ENCODE results near the gene SRP14.
"Not testable (repeated sequence)": the region's sequence is repeated elsewhere in the genome, so short reads cannot be mapped to it uniquely, and the experiment has no call there.

The SRP14 gene

GRCh38 chr15:40035182-40035581 is 3.8 kb downstream of the SRP14 start:
- in situ Hi-C loops (cut with MboI; ENCODE audit: low pct_unique_long_range_greater_than_20kb, low sequenced_read_pairs); DNase-seq: not testable (repeated sequence)

DNA sequence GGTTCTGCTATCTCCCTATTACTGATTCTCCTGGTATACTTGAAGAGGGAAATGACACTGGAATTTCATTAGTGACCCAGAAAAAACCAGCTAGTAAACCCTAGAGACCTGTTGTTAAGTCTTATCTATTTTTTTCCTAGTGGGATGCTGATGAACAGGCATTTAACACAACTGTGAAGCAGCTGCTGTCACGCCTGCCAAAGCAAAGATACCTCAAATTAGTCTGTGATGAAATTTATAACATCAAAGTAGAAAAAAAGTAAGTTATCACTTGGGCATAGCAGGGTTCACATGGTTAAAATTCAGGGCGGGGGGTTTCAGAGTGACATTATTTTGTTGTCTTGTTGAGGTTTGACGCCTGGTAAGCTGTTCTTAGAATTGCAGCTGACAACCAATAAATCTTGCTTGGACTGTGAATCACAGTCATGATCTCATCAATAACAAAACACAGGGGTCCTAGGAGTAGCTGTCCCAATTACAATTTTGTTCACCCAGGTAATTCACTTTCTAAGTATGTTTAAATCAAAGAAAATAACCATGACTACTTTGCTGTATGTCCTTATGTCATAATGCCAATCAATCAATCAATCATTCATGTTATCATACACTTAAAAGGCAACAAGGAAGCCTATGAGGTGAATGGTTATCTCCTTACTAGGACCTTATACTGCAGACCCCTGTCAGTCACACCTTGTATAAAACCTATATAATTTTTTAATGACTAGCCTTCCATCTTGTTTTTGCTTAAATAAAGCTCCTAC is 4.6 kb downstream of the SRP14 start:
- no peak for DNase-seq
- in situ Hi-C loops (cut with MboI; ENCODE audit: low pct_unique_long_range_greater_than_20kb, low sequenced_read_pairs): no loop called here

GRCh38 chr15:40032125-40032839 is 6.7 kb downstream of the SRP14 start:
- no peak for DNase-seq
- in situ Hi-C loops (cut with MboI; ENCODE audit: low pct_unique_long_range_greater_than_20kb, low sequenced_read_pairs): no loop called here

- no peak for DNase-seq
- in situ Hi-C loops (cut with MboI; ENCODE audit: low pct_unique_long_range_greater_than_20kb, low sequenced_read_pairs): no loop called here
These were observed 7.7 kb downstream of the SRP14 start for GRCh38 chr15:40031300-40031699.

DNA sequence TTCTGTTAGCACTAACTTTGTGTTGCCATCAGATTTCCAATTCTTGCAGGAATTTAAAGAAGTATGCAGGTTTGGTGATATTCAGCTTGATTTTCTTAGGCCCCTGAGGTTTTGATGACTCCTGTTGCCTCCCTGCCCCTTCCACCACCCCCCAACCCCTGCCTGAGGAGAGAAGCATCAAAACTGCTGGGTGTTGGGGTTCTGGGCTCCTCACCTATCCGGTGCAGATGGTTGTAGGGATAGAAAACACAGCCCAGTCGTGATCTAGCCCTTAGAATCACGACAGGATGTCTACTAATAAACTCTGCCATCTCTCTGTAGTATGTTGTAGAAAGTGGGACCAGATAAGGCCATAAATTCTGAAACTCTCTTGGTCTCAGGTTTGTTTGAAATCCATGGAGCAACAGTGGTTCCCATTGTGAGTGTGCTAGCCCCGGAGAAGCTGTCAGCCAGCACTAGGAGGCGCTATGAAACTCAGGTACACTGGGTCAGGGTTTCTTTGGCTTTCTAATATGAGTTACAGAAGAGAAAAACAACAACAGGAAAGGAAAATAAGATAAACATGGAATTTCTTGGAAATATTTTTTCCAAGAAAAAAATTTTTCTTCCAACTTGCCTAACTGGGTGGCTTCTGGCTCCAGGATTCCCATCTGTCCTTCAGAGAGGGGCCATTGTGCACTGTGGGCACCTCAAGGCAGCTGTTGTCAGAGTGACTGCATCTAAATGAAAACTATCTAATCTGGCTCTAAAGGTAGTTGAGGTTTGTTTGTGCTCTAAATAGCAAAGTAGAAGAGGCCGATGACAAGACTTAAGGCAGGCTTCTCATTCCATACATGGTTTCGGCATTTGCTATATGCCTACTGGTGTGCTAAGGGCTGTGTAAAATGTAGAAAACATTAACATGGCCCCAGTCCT is 8.7 kb downstream of the SRP14 start:
- DNase-seq: peak; percentile 58
- in situ Hi-C loops (cut with MboI; ENCODE audit: low pct_unique_long_range_greater_than_20kb, low sequenced_read_pairs): no loop called here

GRCh38 chr15:40028853-40029252 is 10.1 kb downstream of the SRP14 start:
- DNase-seq: no peak
- in situ Hi-C loops (cut with MboI; ENCODE audit: low pct_unique_long_range_greater_than_20kb, low sequenced_read_pairs): no loop called here

DNA sequence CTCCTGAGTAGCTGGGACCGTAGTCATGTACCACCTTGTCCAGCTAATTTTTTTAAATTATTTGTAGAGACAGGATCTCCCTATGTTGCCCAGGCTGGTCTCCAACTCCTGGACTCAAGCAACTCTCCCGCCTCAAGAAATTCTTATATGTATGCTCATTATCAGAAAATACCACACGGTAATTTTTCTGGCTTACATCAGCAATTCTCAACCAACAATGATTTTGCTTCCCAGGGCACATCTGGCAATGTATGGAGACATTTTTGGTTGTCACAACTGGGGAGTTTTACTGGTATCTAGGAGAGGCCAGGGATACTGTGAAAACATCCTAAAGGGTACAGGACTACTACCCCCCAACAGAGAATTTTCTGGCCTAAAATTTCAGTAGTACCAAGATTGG is 10.8 kb downstream of the SRP14 start:
- in situ Hi-C loops (cut with MboI; ENCODE audit: low pct_unique_long_range_greater_than_20kb, low sequenced_read_pairs): no loop called here
- DNase-seq: no peak

GRCh38 chr15:40016224-40016865 is 22.6 kb downstream of the SRP14 start:
- DNase-seq: no peak
- in situ Hi-C loops (cut with MboI; ENCODE audit: low pct_unique_long_range_greater_than_20kb, low sequenced_read_pairs): no loop called here

- DNase-seq: no peak
- in situ Hi-C loops (cut with MboI; ENCODE audit: low pct_unique_long_range_greater_than_20kb, low sequenced_read_pairs): no loop called here
These were observed 24.6 kb downstream of the SRP14 start for GRCh38 chr15:40014390-40014789.

DNA sequence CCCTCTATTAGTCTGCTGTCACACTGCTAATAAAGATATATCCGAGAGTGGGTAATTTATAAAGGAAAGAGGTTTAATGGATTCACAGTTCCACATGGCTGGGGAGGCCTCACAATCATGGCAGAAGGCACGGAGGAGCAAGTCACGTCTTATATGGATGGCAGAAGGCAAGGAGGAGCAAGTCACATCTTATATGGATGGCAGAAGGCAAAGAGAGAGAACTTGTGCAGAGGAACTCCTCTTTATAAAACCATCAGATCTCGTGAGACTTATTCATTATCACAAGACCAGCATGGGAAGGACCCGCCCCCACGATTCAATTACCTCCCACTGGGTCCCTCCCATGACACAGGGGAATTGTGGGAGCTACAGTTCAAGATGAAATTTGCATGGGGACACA is 25.6 kb downstream of the SRP14 start:
- DNase-seq; in situ Hi-C loops (cut with MboI; ENCODE audit: low pct_unique_long_range_greater_than_20kb, low sequenced_read_pairs): not testable (repeated sequence)

DNA sequence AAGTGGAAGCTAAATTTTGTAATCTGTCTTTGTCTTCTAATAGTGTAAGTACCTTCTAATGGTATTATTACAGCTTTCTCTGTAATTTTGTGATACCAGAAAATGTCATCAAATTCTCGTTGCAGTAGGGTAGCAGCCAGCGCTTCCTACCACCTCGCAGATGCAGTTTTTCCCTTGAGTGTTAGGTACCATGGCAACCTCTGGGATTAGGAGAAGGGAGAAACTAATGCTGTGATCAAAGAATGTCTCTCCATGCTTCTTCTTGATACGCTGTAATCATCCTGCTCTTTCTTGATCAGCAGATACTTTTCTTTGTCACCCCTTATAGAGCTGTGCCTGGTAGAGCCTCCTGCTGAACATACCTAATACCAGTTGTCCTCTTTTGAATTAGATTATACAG is 27.7 kb downstream of the SRP14 start:
- in situ Hi-C loops (cut with MboI; ENCODE audit: low pct_unique_long_range_greater_than_20kb, low sequenced_read_pairs): no loop called here
- no peak for DNase-seq

DNA sequence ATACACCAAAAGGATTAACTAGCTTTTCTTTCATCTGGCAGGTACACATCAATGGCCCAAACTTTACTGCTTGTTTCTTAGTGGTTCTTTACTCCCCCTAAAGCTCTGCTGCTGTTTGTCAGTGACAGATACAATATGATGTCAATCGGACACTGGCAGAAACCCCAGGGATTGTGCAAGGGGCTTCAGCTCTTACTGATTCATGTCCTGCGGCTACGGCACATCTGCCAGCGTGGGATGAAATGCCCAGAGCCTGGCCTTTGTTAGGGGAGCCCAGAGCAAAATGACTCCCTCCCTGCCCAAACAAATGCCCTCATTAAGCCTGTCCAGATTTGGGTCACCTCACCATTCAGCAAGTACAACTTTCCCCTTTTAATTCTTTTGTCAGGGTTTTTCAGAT is 28.3 kb downstream of the SRP14 start:
- in situ Hi-C loops (cut with MboI; ENCODE audit: low pct_unique_long_range_greater_than_20kb, low sequenced_read_pairs): no loop called here
- DNase-seq: no peak

- in situ Hi-C loops (cut with MboI; ENCODE audit: low pct_unique_long_range_greater_than_20kb, low sequenced_read_pairs): no loop called here
- peak; percentile 10 for DNase-seq
These were observed 30.8 kb downstream of the SRP14 start for GRCh38 chr15:40008061-40008765.

DNA sequence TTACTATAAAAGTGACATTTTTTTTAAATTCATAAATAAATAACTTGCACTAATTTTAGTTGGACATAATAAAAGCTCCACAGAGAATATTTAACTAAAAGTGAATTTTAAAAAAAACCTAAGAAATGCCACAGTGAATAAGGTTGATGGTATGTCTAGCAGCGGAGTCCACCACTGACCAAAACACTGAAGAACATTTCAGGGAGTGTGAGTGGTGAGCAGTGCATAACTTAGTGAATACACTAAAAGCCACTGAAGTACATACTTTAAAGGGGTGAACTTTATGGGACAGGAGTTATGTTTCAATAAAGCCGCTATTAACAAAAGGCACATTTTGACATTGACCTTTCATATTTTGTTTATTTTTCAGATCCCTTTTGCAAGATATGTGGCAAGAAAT is 32.3 kb downstream of the SRP14 start:
- DNase-seq: no peak
- in situ Hi-C loops (cut with MboI; ENCODE audit: low pct_unique_long_range_greater_than_20kb, low sequenced_read_pairs): no loop called here

GRCh38 chr15:40006003-40006402 is 33.0 kb downstream of the SRP14 start:
- no peak for DNase-seq
- in situ Hi-C loops (cut with MboI; ENCODE audit: low pct_unique_long_range_greater_than_20kb, low sequenced_read_pairs): no loop called here

DNA sequence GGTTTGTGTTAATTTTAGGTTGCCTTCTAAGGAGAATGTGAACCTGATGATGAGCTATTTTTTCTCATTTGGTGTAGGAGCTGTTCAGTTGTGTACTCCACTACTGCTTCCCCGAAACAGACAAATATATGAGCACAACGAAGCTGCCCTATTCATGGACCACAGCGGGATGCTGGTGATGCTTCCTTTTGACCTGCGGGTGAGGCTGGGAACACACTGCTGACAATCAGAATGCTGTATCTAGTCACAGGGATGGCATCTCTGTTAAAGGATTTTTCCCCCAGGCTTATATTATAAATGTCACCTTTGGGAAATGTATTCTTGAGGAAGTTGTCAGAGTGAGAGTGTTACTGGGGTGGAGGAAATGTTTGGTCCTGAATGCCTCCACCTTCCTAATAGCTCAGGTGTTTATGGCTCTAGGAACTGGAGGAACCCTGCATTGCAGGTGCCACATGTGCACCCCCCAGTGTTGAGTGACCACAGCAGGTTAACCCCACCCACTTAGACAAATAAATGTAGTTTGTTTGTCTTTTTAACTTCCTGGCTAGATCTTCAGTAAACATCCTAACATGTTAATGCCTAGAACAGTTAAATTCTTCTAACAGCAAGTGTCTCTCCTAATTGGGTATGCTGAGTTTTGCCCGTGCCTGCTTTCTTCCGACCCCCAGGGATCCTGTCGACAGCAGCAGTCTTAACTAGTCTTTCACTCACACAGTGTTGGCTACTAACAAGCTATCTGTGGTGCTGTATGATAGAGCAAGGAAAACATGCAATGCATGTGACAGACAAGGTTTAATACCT is 35.7 kb downstream of the SRP14 start:
- in situ Hi-C loops (cut with MboI; ENCODE audit: low pct_unique_long_range_greater_than_20kb, low sequenced_read_pairs): no loop called here
- DNase-seq: no peak

GRCh38 chr15:40002295-40002694 is 36.7 kb downstream of the SRP14 start:
- DNase-seq: no peak
- in situ Hi-C loops (cut with MboI; ENCODE audit: low pct_unique_long_range_greater_than_20kb, low sequenced_read_pairs): no loop called here

Data from KBM-7 (cell line).